DMS153 treated with DMSO at 0.1 percent for 48 hours (cell line): Measurements from ENCODE around the gene SLC22A16.
A peak's percentile ranks its signal among the peaks of the same experiment; 100 is the strongest.

Experiments used
- DNase-seq: peaks from one replicate; lab custom pipeline; 2025; ENCODE audit not compliant: unreplicated experiment; lab: John Stamatoyannopoulos, UW

SLC22A16 gene

GRCh38 chr6:110448846-110449540, 27.4 kb downstream of the SLC22A16 start:
- no peak for DNase-seq

DNA sequence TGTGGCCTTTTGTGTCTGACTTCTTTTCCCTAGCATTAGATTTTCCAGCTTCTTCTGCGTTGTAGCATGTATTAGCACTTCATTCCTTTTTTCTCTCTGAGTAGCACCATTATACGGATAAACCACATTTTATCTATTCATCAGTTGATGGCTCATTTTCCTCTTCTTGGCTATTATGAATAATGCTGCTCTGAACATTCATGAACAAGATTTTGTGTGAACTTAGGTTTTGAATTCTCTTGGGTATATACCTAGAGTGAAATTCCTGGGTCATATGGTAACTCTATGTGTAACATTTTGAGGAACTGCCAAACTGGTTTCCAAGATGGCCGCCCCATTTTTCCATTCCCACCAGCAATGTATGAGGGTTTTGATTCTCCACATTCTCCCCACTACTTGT, 28.7 kb downstream of the SLC22A16 start:
- no peak for DNase-seq

DNA sequence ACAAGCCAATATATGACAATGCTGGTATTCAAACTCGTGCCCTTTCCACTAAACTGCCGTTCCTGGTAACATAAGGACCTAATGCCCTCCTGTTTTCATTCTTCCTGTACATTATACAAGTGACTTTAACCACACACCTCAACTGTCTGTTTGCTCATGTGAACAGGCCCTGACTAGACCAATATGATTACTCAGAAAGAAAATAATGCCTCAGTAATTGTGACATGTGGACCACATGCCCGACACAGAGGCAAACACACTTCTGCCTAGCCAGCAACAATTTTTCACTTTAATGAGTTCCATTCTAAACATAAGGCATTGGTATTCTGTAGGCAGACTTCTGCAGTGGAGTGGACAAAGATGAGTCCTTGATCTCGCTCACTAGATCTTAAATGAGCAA, 30.0 kb downstream of the SLC22A16 start:
- peak; percentile 53 for DNase-seq

GRCh38 chr6:110440026-110440425, 36.4 kb downstream of the SLC22A16 start:
- no peak for DNase-seq

GRCh38 chr6:110439356-110439755, 37.1 kb downstream of the SLC22A16 start:
- DNase-seq: no peak

GRCh38 chr6:110434961-110435602, 41.3 kb downstream of the SLC22A16 start:
- DNase-seq: no peak

DNA sequence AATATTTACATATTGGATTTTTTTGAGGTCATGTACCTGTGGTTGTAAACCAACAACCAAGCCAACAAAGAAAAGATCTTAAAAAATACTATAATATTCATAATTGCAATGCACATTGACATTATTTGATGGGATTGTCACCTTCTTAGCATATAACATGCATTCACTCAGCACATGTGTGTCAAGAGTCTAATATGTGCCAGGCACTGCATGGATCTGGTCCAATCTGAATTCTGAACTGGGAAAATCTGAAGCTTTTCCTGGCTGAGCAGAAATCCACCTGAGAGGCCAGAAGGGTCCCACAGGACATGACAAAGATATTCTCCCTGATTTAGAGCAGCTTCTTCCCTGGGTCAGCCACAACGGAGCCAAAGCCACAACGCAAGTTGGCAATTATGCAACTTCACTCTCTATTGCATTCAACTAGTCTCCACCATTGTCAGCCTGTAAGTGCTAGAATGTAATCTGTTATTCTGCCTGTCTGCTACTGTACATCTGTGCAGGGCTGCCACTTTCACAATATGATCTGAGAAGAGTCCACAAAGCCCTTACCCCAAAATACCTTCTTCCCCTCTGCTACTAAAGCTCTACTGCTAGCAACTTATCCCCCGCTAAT, 44.0 kb downstream of the SLC22A16 start:
- DNase-seq: no peak

- no peak for DNase-seq
These were observed 45.7 kb downstream of the SLC22A16 start for GRCh38 chr6:110430741-110431140.

DNA sequence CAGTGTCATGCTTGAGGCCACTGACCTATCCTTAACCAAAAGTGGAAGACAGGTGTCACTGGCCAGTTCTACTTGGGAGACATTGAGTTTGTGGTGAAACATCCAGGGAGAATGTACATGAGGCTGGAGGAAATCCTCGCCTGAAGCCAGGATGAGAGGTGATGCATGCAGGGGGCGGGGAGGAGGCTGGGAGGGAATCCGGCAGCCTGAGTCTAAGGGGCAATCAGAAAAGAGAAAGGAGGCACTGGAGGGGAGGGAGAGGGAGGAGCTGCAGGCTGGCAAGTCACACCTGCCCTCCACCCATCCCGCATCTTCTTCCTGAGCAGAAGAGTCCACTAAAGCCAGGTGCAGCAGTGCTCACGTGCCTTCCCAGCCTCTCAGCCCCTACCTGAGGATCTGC, 46.2 kb downstream of the SLC22A16 start:
- DNase-seq: peak; percentile 1

GRCh38 chr6:110428153-110428552, 48.3 kb downstream of the SLC22A16 start:
- no peak for DNase-seq

- no peak for DNase-seq
These were observed 50.6 kb downstream of the SLC22A16 start for GRCh38 chr6:110425816-110426215.

DNA sequence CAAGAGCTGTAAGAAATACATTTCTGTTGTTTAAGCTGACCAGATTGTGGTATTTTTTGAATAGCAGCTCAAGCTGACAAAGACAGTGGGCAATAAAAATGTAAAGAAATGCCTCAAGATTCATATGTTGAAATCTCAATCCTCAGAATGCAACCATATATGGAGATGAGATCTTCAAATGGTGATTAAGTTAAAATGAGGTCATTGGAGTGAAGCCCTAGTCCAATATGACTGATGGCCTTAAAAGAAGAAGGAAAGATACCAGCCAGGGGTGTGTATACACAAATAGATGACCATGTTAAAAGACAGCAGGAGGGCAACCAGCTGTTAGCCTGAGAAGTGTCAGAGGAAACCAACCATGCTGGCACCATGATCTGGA, 54.0 kb downstream of the SLC22A16 start:
- no peak for DNase-seq

- DNase-seq: no peak
These were observed 54.5 kb downstream of the SLC22A16 start for GRCh38 chr6:110421749-110422443.

- DNase-seq: no peak
These were observed 57.2 kb downstream of the SLC22A16 start for GRCh38 chr6:110419028-110419739.

- DNase-seq: no peak
These were observed 57.8 kb downstream of the SLC22A16 start for GRCh38 chr6:110418594-110418993.

GRCh38 chr6:110415086-110415916, 61.1 kb downstream of the SLC22A16 start, which contains the start of gene DDO:
Gene DDO, minus strand, starts transcription at chr6:110415575. Its CDS starts 2,113 bp downstream, at chr6:110413462.
- DNase-seq: peak; percentile 12

GRCh38 chr6:110414669-110415068, 61.7 kb downstream of the SLC22A16 start:
- no peak for DNase-seq

GRCh38 chr6:110412360-110412759, 64.1 kb downstream of the SLC22A16 start:
- no peak for DNase-seq

GRCh38 chr6:110410511-110410910, 65.9 kb downstream of the SLC22A16 start:
- no peak for DNase-seq

DNA sequence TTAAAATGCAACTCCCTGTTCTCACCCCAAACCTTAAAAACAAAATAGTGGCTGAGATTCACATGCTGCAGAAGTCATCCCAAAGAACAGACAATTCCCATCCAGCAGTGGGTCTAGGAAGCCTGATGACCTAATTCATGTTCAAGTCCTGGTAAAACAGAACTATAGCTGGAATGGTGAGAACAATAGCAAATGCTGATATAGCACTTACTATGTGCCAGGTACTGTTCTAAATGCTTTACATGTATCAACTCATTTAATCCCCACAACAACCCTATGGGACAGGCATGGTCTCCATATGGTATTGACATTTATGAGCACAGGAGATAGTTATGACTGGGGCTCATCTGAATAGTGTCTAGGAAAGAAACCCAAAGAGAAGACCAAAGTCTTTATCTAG, 66.6 kb downstream of the SLC22A16 start:
- no peak for DNase-seq
